BJ (cell line): ENCODE data around the gene TTC28. TPM values are rescaled to one million over a fixed set of nuclear protein-coding genes. Genes with fewer than 3 reads are reported as not detected.
A peak's percentile ranks its signal among the peaks of the same experiment; 100 is the strongest.

Source experiments
- CTCF ChIA-PET: fragments of 350-600 bp; formaldehyde crosslinking; extraction: SDS; loops from one replicate; lab custom pipeline; 2021; ENCODE audit warnings: antibody characterized with exemption, inconsistent platforms; lab: Yijun Ruan, JAX
- POLR2A ChIA-PET: fragments of 300-600 bp; sonication (Branson Sonifier 250); formaldehyde crosslinking; extraction: SDS; loops from one replicate; lab custom pipeline; 2021; ENCODE audit warnings: antibody characterized with exemption; lab: Charles Lee
- DNase-seq: peaks from one replicate; pipeline ENCODE4 v3.0.0-alpha.2; 2011; ENCODE audit warnings: low read depth
- H3K27me3 ChIP-seq: 2 replicates; pipeline ENCODE4 v1.6.0; 2011; ENCODE audit warnings: low read length; ENCODE audit not compliant: control insufficient read depth, insufficient read depth
- H3K36me3 ChIP-seq: 2 replicates; pipeline ENCODE4 v1.5.1; 2011; ENCODE audit warnings: low read length; ENCODE audit not compliant: control insufficient read depth, insufficient read depth
- H3K4me3 ChIP-seq: 2 replicates; pipeline ENCODE4 v1.5.1; 2011; ENCODE audit warnings: low read depth, mild to moderate bottlenecking, control low read depth, low read length
- polyA plus RNA-seq: library from polyadenylated mRNA; depleted of rRNA; stranded (reverse); fragments of >200 nt; gene quantifications from 2 replicates; pipeline ENCODE4 v1.2.3, GENCODE V29; 2011
- TF ChIP-seq, protein P1 (sequence below): IDR thresholded peaks from 2 replicates; pipeline ENCODE4 v1.5.1; 2011; ENCODE audit warnings: low read depth, mild to moderate bottlenecking, control low read depth, inconsistent platforms, low read length, moderate library complexity; ENCODE audit not compliant: insufficient read depth

Gene TTC28
- polyA plus RNA-seq, 1 experiment, result 8.7 TPM

- H3K4me3 ChIP-seq, result no peak overlapping the region
- no peak for DNase-seq
- no peaks in the 10 kb centered on the region for H3K27me3 ChIP-seq
- H3K36me3 ChIP-seq, result no peaks in the 10 kb centered on the region
- CTCF ChIA-PET, result no interaction called here
- TF ChIP-seq, protein P1, sequence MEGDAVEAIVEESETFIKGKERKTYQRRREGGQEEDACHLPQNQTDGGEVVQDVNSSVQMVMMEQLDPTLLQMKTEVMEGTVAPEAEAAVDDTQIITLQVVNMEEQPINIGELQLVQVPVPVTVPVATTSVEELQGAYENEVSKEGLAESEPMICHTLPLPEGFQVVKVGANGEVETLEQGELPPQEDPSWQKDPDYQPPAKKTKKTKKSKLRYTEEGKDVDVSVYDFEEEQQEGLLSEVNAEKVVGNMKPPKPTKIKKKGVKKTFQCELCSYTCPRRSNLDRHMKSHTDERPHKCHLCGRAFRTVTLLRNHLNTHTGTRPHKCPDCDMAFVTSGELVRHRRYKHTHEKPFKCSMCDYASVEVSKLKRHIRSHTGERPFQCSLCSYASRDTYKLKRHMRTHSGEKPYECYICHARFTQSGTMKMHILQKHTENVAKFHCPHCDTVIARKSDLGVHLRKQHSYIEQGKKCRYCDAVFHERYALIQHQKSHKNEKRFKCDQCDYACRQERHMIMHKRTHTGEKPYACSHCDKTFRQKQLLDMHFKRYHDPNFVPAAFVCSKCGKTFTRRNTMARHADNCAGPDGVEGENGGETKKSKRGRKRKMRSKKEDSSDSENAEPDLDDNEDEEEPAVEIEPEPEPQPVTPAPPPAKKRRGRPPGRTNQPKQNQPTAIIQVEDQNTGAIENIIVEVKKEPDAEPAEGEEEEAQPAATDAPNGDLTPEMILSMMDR, result no peak
- POLR2A ChIA-PET, result no interaction called here
Measured at GRCh38 chr22:28143961-28144745, 535.5 kb downstream of the TTC28 start.

GRCh38 chr22:28143241-28143865 is 536.3 kb downstream of the TTC28 start:
- H3K27me3 ChIP-seq, result no peaks in the 10 kb centered on the region
- TF ChIP-seq, protein P1, result no peak
- DNase-seq, result no peak
- CTCF ChIA-PET, result interaction anchor here (0.6 kb wide), 1 partner anchor 147 kb away, joined by 4 read pairs; no protein-coding TSS in a partner anchor
- POLR2A ChIA-PET, result no interaction called here
- H3K36me3 ChIP-seq, result no peaks in the 10 kb centered on the region
- H3K4me3 ChIP-seq, result no peak overlapping the region

DNA sequence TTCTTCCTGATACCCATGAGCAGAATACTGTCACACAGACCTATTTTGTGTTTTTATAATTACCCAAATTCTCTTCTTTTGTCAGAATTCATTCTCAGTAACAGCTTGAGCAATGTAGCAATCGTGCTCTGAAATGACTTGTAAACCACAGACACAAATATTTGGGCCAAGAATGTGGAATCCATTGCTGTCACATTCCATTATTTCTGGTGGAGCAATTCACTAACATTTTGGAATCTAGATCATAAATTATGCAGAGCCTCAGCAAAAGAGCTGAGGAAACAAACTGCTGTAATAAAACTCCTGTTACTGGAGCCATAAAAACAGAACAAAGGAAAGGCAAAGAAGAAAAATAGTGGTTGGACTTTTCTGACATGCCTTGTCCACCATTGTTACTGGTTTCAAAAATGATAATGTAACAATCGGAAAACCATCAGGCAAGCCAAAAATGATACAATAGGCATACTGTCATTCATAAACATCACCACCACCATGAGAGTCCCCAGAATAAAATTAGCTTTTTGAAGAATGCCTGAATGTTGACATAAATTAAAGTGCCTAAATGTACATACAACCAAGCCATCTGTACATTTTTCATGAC is 537.2 kb downstream of the TTC28 start:
- Histone ChIP-seq H3K36me3 (no peaks in the 10 kb centered on the region), H3K4me3 (no peak overlapping the region), H3K27me3 (no peaks in the 10 kb centered on the region)
- POLR2A ChIA-PET, result no interaction called here
- TF ChIP-seq, protein P1, result no peak
- peak; percentile 96 for DNase-seq
- CTCF ChIA-PET, result interaction anchor here (0.6 to 0.8 kb wide), 3 partner anchors 91 to 148 kb away, joined by 3 to 5 read pairs (median 4); no protein-coding TSS in a partner anchor

DNA sequence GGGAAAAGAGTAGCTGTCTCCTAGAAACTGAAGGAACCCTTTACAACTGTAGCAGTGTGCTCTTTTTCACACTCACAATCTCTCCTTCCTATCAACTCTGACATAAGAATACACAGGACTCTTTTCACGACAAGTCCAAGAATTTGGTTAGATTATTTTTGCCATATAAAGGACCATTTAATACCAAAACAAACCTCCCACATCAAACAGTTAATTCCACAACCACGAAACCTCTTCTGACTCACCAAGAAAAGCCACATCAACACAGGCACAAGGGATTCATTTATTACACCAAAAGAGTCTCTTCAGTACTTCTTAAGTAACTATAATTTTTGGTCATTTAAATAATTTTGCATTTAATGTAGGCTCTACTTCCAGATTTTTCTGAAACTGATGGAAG is 538.0 kb downstream of the TTC28 start:
- CTCF ChIA-PET, result interaction anchor here (0.5 to 2.4 kb wide), 2 partner anchors 90 to 441 kb away, joined by 3 to 8 read pairs; no protein-coding TSS in a partner anchor

More for the DNA sequence above, 538.0 kb downstream of the TTC28 start:
- peak; percentile 57 for DNase-seq
- no peak overlapping the region for H3K4me3 ChIP-seq
- POLR2A ChIA-PET, result no interaction called here
- H3K27me3 ChIP-seq, result no peaks in the 10 kb centered on the region
- H3K36me3 ChIP-seq, result no peaks in the 10 kb centered on the region
- TF ChIP-seq, protein P1, result no peak
